HL-60 (cell line): Measurements from ENCODE around the gene KCNMA1.

ENCODE experiments used
- GABPA ChIP-seq: IDR thresholded peaks from 2 replicates; pipeline ENCODE4 v1.6.1; 2012; ENCODE audit warnings: low read depth
- POLR2AphosphoS5 ChIP-seq: IDR thresholded peaks from 2 replicates; pipeline ENCODE4 v1.6.1; 2012; ENCODE audit warnings: low read depth
- SPI1 ChIP-seq: IDR thresholded peaks from 2 replicates; pipeline ENCODE4 v1.6.1; 2012; ENCODE audit warnings: low read depth, mild to moderate bottlenecking, borderline replicate concordance
- TF ChIP-seq, protein P1 (sequence below): IDR thresholded peaks from one replicate; pipeline ENCODE4 v1.5.1; 2011; ENCODE audit warnings: low read length, control low read depth, inconsistent platforms; ENCODE audit not compliant: insufficient read depth
- TF ChIP-seq, protein P2 (sequence below): IDR thresholded peaks from 2 replicates; pipeline ENCODE4 v1.6.1; 2012; ENCODE audit warnings: low read depth; ENCODE audit not compliant: insufficient replicate concordance

DNA sequence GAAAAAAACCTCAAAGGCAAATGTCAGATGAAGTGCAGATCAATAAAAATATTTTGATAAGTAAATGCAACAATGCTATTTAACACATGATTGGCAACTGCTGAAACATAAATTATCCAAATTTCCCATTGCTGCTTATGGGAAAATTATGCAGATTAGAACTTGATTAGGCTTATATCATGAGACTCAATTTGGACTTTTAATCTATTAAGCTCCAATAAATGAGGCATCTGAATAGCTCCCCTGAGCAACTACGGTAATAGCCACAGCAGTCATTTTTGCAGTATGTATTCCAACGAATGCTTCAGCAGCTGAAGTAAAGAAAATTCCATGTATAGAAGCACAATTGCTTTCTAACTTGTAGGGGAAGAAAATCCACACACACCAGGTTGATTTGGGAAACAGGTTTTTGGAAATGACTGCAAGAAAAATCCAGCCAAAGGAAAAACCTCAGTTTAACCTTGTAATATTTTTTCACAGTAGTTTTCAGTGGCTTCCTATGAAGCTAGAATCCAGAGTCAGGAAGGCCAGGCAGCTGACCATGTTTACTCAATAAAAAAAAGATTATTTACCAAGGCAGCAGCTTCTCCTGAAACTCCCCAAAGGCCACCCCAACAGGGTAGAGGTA is 716.1 kb downstream of the KCNMA1 start:
- TF ChIP-seq, protein P1, sequence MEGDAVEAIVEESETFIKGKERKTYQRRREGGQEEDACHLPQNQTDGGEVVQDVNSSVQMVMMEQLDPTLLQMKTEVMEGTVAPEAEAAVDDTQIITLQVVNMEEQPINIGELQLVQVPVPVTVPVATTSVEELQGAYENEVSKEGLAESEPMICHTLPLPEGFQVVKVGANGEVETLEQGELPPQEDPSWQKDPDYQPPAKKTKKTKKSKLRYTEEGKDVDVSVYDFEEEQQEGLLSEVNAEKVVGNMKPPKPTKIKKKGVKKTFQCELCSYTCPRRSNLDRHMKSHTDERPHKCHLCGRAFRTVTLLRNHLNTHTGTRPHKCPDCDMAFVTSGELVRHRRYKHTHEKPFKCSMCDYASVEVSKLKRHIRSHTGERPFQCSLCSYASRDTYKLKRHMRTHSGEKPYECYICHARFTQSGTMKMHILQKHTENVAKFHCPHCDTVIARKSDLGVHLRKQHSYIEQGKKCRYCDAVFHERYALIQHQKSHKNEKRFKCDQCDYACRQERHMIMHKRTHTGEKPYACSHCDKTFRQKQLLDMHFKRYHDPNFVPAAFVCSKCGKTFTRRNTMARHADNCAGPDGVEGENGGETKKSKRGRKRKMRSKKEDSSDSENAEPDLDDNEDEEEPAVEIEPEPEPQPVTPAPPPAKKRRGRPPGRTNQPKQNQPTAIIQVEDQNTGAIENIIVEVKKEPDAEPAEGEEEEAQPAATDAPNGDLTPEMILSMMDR = no peak
- TF ChIP-seq GABPA = no peak
- no peak for TF ChIP-seq POLR2AphosphoS5
- TF ChIP-seq, protein P2, sequence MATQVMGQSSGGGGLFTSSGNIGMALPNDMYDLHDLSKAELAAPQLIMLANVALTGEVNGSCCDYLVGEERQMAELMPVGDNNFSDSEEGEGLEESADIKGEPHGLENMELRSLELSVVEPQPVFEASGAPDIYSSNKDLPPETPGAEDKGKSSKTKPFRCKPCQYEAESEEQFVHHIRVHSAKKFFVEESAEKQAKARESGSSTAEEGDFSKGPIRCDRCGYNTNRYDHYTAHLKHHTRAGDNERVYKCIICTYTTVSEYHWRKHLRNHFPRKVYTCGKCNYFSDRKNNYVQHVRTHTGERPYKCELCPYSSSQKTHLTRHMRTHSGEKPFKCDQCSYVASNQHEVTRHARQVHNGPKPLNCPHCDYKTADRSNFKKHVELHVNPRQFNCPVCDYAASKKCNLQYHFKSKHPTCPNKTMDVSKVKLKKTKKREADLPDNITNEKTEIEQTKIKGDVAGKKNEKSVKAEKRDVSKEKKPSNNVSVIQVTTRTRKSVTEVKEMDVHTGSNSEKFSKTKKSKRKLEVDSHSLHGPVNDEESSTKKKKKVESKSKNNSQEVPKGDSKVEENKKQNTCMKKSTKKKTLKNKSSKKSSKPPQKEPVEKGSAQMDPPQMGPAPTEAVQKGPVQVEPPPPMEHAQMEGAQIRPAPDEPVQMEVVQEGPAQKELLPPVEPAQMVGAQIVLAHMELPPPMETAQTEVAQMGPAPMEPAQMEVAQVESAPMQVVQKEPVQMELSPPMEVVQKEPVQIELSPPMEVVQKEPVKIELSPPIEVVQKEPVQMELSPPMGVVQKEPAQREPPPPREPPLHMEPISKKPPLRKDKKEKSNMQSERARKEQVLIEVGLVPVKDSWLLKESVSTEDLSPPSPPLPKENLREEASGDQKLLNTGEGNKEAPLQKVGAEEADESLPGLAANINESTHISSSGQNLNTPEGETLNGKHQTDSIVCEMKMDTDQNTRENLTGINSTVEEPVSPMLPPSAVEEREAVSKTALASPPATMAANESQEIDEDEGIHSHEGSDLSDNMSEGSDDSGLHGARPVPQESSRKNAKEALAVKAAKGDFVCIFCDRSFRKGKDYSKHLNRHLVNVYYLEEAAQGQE = no peak
- no peak for TF ChIP-seq SPI1
